Measurements from ENCODE around the gene ARHGEF39.

ARHGEF39 gene, protein sequence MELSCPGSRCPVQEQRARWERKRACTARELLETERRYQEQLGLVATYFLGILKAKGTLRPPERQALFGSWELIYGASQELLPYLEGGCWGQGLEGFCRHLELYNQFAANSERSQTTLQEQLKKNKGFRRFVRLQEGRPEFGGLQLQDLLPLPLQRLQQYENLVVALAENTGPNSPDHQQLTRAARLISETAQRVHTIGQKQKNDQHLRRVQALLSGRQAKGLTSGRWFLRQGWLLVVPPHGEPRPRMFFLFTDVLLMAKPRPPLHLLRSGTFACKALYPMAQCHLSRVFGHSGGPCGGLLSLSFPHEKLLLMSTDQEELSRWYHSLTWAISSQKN

GRCh38 chr9:35664531-35665470 is at the start of gene ARHGEF39:
ARHGEF39 (minus strand) TSS chr9:35665195; CDS start chr9:35665169, 26 bp downstream.
- peak; percentile 73 for DNase-seq

DNA sequence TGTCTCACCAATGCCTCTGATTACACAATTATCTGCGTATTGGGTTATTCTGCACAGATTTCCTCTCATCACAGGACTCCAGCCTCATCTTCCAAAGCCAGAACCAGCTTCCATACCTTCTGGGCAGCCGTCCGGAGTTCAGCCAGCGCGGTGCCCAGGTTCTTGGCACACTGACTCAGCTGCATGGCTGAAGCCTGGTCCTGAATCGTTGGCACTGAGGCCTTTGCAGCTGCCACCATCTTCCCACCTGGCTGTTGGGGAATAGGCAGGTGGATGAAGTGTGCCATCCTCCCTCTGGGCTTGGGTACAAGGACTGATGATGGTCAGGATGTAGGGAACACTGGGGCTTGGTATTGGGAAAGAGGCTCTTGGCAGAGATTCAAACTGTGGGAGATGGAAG is 49.1 kb upstream of the ARHGEF39 start:
- no peak for DNase-seq

DNA sequence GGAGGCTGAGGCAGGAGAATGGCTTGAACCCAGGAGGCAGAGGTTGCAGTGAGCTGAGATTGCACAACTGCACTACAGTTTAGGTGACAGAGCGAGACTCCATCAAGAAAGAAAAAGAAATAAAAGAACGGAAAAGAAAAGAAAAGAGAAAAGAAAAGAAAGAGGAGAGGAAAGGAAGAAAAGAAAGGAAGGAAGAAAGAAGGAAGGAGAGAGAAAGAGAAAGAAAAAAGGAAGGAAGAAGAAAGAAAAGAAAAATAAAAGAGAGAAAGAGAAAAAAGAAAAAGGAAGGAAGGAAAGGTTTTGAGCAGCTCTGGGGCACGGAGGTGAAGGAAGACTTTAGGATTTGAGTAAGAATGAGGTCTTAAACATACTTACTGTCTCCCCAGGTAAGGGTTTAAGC is 48.6 kb upstream of the ARHGEF39 start:
- DNase-seq, result no peak

- DNase-seq, result no peak
Measured at GRCh38 chr9:35712762-35713400, 47.9 kb upstream of the ARHGEF39 start.

DNA sequence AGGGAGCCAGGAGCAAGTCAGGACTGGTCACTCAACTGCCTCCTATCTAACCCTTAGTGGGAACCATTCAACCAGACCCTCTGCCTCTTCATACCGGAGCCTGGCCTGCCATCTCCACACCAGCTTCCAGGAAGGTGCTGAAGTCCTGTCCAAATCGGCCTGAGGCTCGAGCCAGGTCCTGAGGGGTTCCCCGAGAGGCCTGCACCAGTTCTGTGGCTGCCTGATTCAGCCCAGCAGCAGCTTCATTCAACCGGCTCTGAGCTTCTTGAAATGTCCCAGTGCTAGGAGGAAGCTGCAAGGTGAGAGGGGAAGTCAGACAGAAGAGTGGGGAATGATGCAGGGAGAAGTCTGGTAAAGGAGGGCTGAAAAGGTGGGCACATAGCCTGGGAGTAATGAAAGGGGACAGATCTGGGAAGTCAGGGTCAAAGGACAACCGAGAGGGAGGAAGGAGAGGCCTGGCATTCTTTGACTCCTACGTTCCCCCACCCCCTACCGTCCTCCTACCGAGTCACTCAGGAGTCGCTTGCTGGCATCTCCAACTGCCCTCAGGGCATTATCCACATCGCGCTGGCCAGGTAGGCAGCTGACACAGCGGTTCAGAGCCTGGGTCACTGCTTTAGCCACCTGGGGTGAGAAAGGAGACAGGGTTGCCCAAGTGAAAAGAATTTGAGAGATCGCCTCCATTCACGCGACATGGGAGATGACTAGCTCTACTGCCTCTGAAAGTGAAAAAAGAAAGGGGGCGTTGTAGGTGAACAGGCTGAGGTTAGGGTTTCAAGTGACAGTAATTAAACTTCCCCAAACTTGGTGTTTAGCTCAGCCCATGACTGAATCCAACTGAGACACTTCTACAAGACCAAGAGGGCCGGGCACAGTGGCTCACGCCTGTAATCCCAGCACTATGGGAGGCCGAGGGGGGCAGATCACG is 46.8 kb upstream of the ARHGEF39 start:
- no peak for DNase-seq

- no peak for DNase-seq
Measured at GRCh38 chr9:35710818-35711500, 46.0 kb upstream of the ARHGEF39 start.

DNA sequence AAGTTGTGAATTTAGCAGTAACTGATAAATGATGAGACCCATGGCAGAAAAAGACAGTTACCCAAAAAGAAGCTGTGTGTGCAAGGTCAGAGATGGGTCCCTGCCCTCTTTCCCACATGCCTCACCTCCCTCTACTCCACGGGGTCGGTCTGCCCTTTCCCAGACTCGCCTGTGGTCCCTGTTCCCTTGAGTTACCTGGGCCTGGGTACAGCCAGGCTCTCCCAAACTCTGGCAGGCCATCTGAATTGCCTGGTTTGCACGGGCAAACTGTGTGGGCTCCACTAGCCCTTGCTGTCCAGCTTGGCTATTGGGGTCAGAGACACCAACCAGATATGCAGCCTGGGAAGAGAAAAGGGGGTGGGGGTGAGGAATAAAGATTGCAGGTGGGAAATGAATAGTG is 43.2 kb upstream of the ARHGEF39 start:
- DNase-seq, result no peak

GRCh38 chr9:35706951-35707350 is 42.0 kb upstream of the ARHGEF39 start:
- no peak for DNase-seq

- DNase-seq, result no peak
Measured at GRCh38 chr9:35705836-35706430, 40.9 kb upstream of the ARHGEF39 start.

DNA sequence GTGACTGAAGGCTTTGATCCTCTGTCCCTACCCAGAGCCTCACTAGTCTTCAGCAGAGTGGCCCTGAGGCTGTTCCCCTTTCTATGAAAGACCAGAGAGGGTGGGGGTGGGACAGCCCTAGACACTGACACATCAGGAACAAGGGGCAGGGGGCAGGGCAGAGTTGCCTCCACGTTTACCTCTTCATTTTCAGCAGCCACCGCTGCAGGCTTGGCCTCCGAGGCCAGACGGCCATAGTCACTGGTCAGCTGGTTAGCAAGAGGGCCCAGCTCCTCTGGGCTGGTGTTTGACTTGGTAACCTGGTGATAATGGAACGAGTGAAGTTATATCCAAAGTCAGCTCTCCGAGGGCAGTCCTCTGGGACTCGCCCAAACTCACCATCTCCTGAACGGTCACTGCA is 40.4 kb upstream of the ARHGEF39 start:
- no peak for DNase-seq

DNA sequence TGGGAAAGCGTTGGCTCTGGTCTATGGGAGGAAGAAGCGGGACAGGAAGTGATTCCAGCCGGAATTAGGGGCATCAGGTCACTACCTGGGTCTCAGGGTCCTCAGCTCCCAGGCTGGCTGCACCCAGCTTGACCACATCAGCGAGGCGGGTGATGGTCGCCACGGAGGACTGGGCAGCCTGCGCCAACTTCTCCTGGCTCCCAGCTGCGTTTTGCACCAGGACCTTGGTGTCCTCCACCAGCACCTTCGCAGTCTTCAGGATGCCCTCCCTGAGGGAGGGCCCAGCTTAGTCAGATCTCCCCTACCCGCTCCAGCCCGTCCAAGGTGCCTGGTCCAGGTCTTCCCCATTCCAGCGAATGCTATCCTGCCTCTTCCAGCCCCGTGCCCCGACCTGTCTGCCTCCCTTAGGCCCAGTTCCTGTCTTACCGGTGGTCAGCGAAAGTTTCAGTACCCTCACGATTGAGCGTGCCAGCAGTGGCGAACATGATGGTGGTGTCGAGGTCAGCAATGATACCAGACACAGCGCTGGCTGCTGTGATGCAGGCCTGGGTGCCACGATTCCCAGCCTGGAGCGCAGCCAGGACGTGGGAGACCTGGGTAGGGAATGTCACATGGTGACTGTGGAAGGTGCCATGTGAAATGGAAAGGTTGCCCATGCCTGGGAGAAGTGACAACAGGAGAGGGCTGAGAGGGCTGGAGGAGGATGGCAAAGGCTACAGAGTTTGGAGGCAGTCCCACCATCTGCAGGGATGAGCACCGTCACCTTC is 39.1 kb upstream of the ARHGEF39 start:
- no peak for DNase-seq

- no peak for DNase-seq
Measured at GRCh38 chr9:35702696-35703095, 37.7 kb upstream of the ARHGEF39 start.

- DNase-seq, result no peak
Measured at GRCh38 chr9:35700942-35701341, 35.9 kb upstream of the ARHGEF39 start.

- DNase-seq, result no peak
Measured at GRCh38 chr9:35700031-35700430, 35.0 kb upstream of the ARHGEF39 start.

DNA sequence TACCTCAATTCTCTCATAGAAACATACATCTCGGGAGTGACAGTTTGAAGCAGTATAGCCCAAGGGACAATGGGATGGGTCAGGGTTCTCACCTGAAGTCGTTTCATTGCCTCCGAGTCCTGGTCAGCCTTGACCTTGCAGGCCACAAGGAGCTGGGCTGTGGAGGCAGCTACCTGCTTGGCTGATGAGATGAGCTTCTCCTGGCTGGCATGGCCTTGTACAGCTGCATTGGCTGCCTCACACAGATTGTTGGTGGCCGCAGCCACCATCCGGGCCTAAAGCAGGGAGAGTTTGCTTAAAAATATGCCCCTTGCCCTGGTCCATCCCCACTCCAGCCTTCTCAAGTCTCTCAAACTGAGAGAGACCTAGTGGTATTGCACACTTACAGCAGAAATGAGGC is 33.2 kb upstream of the ARHGEF39 start:
- DNase-seq, result no peak

DNA sequence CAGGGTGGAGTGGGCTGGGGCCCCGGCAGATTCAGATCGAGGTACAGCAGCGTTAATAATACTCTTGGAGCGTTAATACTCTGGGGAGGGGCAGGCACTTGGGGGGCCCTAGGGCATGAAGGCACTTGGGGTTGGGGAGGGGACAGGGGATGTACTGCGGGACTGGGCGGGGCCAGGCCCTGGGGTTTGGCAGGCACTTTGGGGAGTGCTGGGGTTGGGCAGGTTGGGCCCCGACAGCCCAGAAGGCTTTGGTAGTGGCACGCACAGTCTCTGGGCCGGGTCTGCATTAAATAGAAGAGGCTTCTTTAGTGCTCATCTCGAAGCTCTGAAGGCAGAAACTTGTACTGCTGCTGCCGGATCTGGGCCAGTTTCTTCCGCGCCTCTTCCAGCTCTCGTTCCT is 32.5 kb upstream of the ARHGEF39 start:
- no peak for DNase-seq

- peak; percentile 58 for DNase-seq
Measured at GRCh38 chr9:35696520-35697215, 31.7 kb upstream of the ARHGEF39 start.

DNA sequence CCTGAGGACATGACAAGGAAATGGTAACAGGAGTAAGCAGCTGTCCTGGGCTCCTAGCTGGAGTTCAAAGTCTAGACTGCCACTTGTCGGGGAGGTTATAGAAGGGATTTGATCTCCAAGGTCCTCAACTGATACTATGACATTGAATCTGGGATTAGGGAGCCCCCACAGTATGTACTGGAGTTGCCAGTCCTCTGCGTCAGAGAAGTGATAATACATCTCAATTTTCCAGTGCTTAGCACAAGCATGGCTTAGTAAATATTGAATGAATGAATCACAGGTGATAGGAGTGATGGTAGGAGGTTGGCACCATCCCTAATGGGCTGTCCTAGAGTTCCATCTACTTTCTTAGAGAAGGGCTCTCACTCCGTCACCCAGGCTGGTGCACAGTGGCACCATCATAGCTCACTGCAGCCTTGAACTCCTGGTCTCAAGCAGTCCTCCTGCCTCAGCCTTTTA is 31.0 kb upstream of the ARHGEF39 start:
- DNase-seq, result no peak

DNA sequence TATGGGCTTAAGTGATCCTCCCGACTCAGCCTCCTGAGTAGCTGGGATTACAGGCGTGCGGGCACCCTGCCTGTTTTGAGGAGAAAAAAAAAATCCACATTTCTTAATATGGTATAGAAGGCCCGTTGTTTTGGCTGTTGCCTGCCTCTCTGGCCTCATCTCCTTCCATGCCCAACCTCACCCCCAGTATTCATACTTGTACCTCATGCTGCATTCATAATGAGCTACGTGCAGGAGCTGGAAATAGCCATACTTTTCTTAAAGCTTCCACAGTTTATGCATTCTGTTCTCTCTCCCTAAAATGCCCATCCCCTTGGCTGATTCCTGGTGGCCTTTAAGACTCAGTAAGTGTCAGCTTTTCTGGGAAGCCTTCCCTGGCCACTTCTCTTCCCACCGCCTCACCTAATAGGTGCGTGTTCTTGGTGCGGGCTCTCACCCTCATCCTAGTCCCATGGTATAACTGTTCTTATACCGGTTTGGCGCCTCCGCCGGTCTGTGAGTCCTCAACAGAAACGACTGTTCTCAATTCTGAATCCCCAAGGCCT is 26.8 kb upstream of the ARHGEF39 start:
- no peak for DNase-seq

GRCh38 chr9:35691334-35691650 is 26.3 kb upstream of the ARHGEF39 start:
- DNase-seq, result no peak
